GM18873 (cell line): ENCODE results near the gene RHOH.

Source experiments
- ATAC-seq: cut with Tn5 transposase; IDR thresholded peaks from one replicate; pipeline ENCODE4 v1.9.1; 2021; ENCODE audit warnings: mild to moderate bottlenecking, moderate library complexity, moderate number of reproducible peaks; ENCODE audit not compliant: unreplicated experiment, low FRiP score

The RHOH gene

DNA sequence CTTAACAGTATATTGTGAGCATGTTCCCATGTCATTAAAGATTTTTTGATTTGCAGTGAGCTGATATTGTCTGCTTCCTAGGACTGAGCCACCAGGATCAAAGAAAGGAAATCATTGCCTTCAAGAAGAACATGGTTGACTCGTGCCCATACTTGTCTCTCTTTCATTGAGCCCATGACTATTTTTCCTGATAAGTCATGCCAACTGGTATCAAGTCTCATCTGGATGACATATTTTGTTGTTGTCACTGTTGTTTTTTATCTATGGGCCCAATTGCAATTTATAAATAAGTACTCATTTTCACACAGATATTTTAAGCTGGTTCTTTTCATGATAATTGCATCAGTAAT, 10.2 kb upstream of the RHOH start:
- no peak for ATAC-seq

DNA sequence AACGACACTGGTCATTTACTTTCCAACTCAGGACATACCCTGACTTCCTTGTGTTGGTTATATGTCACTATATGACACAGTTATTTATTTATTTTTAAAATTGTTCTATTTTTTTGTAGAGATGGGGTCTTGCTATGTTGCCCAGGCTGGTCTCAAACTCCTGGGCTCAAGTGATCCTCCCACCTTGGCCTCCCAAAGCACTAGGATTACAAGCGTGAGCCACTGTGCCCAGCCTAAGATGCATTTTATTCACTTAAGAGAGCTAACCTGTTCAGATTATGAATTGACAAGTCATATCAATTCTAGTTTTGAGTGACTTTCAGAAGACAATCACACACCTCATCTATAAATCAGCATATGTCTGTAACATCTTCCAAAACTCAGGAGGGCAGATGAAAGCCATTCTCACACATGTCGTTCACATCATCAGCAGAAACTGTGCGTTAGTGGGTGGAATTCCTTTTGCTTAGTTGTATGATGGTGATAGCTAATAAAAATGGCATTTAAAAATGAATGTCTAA, 9.4 kb upstream of the RHOH start:
- ATAC-seq: no peak

DNA sequence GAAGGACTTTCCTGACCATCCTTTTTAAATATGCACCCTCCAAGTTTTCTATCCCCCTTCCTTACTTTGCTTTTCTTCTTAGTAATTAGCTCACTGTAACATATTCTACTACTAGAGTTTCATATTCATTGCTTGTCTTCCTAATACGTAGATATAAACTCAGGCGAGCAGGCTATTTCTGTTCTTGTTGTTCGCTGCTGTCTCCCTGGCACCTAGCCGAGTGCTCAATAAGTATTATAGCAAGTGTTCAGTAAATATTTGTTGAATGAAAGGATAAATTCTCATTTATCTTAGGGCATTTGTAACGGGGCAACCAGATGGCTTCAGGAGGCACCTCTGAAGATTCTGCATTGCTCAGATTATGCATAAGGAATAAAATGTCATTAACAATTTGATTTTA, 6.8 kb upstream of the RHOH start:
- ATAC-seq: no peak

DNA sequence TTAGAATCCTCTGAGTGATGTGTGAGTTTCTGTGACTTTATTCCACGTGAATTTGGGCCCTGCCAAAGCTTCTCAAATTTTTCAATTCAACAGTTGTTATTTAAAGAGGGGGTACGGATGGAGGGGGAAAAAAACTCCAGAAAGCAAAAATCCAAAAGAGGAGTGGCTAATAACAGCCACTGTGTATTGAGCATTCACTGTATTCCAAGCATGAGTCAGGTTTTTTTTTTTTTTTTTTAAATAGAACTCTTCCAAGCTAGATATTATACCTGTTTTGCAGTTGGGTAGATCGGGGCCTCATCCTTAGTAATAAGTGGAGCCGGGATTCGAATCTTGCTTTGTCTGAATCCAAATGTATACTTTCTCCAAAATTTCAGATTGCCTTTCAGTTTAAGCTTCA, 6.4 kb upstream of the RHOH start:
- ATAC-seq: no peak

DNA sequence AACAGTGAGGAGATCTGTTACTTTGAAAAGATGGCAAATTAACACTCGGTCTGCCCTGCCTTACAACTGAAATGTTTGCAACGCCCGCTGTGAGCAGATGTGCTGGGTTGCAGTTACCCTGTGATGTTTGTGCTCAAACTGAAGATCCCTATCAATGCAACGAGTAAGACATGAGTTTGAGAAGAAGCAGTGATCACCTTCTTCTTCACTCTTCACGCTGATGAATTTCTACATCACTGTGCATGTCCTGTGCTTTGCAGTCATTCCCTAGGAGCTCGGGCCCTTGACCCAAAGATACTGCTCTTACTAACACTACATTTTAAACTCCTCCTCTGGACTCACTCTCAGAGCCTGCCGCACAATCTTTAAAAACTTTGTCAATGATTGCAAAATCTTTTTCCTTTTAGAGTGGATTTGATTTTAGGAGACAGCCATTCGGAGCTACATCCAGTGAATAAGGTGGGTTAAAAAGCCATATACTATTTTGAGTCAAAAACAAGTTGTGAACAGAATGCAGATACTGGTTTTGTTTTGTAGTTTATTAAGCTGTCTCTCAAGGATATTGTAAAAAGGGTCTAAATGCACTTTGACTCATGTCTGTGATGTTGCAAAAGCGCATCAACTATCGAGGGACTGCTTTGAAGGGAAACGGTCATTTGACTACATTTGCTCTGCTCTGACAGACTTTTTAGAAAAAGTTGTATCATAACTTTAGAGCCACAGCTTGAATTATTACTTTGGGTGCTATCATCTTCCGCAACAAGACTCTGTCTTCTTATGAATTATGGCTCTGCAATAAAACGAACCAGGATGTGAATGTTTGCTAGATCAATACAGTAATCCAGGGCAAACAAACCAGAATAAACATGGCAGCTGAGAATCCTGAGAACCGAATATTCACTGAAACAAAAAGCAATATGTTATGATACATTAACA, 5.7 kb upstream of the RHOH start:
- ATAC-seq: no peak

DNA sequence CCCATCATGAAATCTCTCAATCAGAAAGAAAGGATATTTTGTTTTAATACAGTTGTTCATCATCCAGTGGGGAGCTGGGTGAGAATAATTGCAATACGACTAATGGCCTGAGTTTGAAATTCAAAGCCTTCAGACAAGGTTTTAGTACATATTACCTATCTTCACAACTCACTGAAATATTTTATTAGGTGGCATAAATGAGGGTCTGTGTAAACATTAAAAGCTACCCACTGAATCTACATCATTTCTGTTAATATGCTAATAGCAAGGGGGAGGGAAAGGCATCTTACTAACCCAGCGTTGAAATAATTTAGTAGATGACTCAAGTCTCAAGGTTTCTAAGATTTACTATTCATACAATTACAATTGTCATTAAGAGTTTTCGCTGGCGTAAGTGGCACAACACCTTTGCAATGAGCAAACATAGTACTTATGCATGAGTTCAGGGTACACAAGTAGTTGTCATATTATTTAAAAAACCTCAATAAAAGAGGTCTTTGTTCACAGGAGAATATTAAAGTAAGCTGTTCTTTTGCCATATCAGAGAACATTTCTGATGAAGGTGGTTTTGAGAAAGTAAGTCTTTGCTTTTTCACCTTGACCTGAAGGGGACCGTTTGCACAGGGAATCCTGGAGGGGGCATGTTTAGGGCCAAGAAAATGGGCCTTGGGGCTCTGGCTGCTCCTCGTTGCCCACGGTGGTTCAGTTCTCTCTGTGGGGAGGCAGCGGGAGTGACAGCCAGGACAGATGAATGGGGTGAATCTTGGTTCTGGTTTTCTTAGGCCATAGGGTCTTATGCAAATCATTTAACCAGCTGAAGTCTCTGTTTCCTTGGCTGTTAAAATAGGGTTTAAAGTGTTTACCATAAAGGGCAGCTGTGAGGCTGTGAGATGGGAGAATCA, 4.5 kb upstream of the RHOH start:
- peak; percentile 37 for ATAC-seq

DNA sequence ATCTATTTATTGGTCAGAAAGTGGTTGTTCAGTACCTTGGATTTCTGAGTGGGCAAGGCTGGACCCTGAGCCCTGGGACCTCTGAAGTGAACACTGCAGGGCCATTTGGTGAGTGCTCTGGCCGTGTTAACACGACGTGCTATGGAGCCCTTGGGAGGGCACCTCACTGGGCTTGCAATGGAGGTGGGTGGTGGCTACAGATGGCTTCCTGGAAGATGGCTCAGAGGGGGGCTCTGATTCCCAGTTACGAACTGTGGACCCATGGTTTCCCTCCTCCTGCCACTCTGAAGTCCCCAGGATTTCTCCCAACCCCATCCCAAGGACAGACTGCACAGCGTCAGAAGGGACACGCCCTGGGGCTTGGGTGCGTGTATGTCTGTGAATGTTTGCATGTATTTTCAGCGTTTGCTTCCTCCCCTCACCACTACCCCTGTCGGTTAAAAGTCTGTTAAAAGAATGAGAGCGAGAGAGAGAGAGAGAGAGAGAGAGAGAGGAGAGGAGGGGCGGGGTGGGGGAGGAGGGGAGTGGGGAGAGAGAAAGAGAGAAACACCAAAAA, 3.7 kb upstream of the RHOH start:
- ATAC-seq: peak; percentile 27

DNA sequence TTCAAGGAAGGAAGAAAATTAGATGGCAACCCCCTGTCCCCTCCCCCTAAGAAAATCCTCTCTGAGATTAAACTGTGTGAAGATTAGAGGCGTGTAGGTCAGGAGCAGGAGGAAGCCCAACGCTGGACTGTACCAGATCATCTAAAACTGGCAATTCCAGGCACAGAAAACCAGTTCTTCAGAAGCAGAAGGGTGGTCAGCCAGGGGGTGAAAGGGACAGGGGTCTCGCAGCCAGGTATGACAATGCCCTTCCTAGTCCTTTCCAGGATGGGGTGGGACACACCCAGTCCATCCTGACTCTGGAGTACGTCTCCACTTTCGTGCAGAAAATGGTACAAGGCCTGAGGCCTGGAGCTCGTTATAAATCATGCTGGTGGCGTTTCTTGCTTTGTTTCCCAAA, 3.3 kb upstream of the RHOH start:
- no peak for ATAC-seq

DNA sequence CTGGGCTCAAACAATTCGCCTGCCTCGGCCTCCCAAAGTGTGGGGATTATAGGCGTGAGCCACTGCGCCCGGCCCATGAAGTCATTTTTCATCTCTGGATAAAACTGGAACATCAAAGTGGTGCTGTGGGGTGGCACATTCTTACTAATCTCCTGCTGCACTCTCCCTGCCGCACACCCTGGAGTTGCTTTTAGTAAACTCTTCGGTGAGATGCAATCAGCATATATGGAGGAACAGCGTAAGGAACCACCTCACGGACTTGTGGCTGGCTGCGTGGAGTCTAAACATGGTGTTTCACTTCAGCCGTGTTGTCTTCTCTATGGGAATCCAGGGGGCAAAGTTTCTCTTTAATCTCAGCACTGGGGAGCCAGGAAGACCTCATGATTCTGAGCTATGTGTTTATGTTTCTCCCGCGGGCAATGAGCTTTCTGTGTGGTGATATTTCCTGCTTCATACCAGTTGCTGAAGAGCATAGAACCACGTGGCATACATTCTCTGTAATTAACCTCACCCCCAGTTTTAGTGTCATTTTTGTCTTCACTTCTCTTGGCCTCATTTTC, 2.1 kb upstream of the RHOH start:
- no peak for ATAC-seq

DNA sequence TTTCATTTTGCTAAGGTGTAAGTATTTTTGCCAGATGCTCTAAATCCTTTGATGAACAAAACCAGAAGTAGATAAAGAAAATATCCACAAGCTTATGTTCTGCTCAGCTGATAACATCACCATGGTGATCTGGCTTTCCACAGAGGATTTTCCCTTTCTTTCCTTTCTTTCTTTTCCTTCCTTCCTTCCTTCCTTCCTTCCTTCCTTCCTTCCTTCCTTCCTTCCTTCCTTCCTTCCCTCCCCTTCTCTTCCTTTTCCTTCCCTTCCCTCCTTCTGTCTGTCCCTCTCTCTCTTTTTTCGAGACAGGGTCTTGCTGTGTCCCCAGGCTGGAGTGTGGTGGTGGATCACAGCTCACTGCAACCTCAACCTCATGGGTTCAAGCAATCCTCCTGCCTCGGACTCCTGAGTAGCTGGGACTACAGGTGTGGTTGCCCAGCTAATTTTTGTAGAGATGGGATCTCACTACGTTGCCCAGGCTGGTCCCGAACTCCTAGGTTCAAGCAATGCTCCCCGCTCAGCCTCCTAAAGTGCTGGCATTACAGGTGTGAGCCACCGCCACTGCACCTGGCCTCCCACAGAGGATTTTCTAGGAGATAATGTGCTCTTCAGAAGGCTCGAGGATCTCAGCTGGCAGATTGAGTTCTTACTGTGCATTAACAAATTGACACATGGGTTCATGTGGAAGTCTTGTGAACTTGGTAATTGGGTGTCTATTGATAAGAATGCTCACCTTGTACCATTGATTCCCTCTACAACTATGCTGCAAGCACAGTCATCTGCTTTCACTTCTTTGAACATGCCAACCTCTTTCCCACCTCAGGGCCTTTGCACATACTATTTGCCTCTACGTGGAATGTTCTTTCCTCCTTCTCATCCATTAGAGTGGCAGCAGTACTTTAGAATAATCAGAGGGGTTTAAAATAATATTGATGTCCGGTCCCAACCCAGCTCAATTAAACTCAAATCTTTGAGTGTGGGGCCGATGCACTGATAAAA, 1.4 kb upstream of the RHOH start:
- no peak for ATAC-seq

DNA sequence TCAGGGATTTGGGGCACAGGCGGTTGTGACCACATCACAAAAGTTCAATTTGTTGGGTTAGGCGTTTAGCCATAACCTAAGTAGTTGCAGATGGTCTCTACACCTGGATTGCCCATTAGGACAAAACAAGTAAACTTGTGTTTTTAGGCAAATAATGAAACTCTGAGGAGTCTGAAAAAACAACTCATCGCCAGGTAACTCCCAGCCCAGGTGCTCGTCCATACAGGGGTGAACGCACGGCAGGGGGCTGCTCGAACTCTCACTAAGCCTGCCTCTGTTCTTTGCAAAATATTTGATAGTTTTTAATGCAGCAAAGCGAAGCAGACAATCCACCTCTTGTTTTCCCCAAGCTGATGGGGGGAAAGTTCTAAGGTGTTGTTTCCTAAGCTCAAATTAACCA, 559 bp upstream of the RHOH start:
- ATAC-seq: no peak

DNA sequence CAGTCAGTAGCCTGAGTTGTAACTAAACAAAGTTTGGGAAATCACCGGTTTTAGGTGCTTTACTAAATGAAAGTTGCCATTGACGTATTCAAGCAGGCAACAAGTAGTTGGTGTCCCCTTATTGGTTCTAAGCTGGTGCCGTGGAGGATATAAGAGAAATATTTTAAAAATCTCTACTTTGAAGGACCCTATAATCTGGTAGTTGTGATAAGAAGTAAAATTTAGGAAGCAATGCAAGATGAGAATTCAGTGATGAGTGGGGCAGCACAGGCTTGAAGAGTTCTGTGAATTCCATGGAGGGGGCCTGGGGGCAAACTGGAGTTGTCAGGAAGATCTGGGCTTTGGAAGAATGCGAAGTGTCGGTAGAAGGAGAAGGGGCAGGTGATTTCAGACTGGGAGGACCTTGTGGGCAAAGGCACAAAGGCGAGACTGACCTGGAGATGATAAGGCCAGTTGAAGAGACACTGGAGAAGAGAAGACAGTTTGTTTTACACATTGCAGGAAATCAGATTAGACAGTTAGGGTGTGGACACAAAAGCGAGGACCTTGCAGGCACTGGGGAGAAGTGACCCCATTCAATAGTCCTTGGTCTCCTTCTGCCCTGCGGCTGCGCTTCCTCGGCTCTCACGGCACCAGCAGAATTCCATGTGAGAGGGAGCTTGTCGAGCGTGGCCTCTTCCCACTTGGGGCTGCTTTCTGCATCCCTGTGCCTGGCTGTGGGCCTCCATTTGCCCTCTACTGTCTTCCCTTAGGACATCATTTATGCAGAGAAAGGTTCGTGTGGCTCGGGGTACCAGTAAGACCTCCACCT, 1.3 kb downstream of the RHOH start:
- no peak for ATAC-seq

DNA sequence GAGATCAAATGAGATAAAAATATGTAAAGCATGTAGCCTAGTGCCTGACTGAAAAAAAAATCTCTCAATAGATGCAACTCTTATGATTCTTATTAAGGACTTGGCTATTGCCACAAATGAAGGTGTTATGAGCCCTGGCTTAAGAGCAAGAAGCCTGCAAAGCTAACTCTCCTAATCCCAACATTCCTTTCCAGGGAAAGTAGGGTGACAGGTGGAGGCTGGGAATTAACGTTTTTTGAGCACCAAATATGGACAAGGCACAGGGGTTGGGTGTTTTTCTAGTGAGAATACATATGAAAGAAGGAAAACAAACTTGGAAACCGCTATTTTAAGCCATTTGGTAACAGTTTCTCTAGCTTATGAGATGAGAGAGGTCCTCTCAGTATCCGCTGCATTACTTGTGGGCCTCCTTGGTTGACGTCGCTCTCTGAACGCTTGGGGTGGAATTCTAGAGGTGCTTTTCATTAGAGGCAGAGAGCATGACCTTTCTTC, 2.4 kb downstream of the RHOH start:
- ATAC-seq: no peak

DNA sequence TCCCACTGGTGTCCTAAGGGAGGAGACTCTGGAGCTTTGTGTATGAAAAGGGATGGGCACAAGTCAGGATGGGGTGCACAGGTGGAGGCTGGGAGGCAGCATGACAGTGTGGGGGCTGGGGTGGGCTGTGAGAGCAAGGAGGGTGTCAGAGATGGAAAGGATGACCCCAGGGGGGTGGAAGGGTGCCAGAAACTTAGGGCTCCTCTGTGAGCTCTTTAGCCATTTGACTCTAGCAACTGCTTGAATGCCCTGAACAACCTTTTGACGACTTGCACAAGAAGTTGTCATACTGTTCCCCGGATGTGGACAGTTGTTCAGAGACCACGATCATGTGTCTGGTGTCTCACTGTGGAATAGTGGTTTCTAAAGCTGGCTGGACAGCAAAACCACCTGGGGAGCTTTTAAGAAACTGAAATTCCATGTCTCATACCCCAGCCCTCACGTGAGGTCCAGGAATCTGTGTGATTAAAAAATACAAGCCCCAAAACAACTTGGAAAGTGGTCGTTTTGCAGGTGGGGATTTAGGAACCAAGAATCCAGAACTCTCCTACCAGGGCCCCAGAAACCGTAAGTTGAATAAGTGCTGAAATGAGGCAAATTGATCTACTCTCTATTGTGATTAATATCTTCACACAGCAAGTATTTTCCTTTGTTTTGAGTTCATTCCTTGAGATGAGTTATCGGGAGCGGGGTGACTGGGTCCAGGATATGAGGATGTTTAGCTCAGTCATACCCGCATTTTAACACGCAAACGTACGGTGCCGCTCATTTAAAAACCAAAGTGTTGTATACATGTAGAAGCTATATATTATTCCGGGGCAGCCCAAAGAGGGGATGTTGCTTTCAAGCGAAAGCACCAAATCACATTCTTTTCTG, 3.4 kb downstream of the RHOH start:
- peak; percentile 52 for ATAC-seq

DNA sequence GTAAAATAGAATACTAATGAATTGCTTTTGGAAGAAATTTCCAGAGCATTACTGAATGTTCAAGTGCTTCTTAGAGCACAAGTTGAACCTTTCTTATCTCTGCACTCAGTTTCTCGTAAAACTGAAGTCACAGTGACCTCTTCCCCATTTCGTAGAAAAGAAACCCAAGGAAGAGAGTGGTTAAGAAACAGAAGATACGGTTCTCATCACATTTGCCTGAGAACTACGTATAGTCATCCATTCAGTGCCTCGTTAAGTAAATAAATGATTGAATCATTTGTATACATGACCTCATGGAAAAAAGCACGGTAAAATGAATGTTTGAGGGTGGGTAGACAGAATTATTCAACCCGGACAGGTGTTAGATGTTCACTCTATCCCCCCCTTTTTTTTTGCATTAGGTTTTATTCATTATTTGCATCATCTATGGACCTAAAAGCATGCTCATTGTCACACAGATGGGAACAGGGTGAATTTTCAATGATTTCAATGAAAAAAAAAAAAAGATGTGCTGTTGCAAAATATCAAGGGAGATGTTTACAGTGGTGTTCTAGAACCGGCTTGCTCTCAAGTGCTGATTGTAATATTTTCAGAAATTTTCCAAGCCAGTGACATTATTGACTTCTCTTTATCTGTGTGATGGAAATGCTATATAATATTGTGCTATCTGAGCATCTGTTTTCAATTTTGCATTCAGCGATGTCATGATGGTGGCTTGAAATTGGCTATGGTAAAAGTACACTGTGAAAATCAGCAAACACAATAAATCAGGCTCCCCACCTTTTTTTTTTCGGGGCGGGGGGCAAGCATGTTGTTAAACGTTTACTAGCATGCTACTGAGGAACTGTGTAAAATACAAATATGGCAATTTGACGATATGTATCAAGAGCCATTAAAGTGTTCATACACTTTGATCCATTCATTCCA, 4.3 kb downstream of the RHOH start:
- peak; percentile 27 for ATAC-seq

DNA sequence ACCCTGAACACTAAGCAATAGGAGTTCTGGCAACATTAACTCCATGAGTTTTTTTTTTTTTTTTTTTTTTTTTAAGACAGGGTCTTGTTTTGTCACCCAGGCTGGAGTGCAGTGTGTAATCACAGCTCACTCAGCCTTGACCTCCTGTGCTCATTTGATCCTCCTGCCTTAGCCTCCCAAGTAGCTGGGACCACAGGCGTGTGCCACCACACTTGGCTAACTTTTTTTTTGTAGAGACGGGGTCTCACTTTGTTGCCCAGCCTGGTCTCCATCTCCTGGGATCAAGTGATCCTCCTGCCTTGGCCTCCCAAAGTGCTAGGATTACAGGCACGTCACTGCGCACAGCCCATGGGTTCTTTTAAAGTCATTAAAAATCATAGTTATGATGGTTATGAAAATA, 5.1 kb downstream of the RHOH start:
- ATAC-seq: no peak

DNA sequence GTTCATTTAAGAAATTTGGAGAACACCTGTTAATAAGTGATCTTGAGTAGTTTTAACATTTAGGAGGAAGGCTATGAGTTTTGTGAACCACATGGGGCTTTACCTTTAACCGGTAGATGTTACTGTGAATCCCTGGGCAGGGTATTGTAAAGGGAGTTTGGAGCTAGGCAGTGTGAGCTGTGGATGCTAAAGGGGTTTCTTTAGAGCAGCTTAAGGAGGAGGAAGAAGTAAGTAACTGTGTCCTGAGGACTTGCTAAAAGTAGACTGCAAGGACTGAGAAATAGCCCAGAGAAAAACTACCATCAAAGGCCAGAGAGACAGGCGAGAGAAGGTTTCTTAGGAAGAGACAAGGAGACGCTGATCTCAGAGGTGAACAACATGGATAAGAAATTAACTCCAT, 5.6 kb downstream of the RHOH start:
- no peak for ATAC-seq
